Measurements from ENCODE around the gene OR14I1. TPM values are rescaled to one million over a fixed set of nuclear protein-coding genes. Genes with fewer than 3 reads are reported as not detected.
"Not testable (repeated sequence)": the region's sequence is repeated elsewhere in the genome, so short reads cannot be mapped to it uniquely, and the experiment has no call there.

The OR14I1 gene
- total RNA-seq, 4 donors from 2014 or later = not detected

DNA sequence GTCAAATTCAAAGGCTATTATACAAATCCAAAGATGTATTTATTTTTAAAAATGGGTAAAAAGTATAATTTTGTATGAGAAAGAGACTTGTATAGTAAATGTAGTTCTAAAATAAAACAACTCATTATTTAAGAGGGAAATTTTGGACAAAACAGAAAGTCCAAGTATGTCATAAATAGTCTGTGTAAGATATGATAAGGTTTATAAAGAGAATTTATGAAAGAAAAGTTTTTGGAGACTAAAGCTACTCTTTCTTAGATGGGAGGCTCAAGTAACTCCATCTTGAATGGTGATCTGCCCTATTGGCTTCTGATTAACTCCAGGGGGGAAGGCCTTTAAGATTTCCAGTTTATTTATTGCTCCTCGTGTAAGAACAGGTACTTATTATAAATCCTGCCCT is 32.6 kb downstream of the OR14I1 start:
- 62% methylated on average over 1 of the region's 1 CpG for WGBS
- Histone ChIP-seq H3K27me3 (peaks cover 0 to 10% (median 0%) of the 10 kb centered on the region in 4 donors), H3K4me1 (no peaks in the 10 kb centered on the region), H3K36me3 (no peaks in the 10 kb centered on the region), H3K4me3 (no peak overlapping the region), H3K27ac (replicated peaks in 1 of 4) (no peak overlapping the region), H3K9me3 (no peaks in the 10 kb centered on the region)
- no peak for DNase-seq (ENCODE audit: extremely low spot score)
- TF ChIP-seq EP300 (IDR thresholded peaks at IDR 0.05) (no peak), POLR2A (IDR thresholded peaks at IDR 0.05; ENCODE audit: low read depth) (no peak), POLR2AphosphoS5 (IDR thresholded peaks at IDR 0.05) (no peak)
- TF ChIP-seq, protein P1, sequence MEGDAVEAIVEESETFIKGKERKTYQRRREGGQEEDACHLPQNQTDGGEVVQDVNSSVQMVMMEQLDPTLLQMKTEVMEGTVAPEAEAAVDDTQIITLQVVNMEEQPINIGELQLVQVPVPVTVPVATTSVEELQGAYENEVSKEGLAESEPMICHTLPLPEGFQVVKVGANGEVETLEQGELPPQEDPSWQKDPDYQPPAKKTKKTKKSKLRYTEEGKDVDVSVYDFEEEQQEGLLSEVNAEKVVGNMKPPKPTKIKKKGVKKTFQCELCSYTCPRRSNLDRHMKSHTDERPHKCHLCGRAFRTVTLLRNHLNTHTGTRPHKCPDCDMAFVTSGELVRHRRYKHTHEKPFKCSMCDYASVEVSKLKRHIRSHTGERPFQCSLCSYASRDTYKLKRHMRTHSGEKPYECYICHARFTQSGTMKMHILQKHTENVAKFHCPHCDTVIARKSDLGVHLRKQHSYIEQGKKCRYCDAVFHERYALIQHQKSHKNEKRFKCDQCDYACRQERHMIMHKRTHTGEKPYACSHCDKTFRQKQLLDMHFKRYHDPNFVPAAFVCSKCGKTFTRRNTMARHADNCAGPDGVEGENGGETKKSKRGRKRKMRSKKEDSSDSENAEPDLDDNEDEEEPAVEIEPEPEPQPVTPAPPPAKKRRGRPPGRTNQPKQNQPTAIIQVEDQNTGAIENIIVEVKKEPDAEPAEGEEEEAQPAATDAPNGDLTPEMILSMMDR (IDR thresholded peaks at IDR 0.05) = no peak
- intact Hi-C loops (cut with DNase I) = no loop called here

GRCh38 chr1:248663453-248664328 is 38.9 kb downstream of the OR14I1 start:
- H3K4me3 ChIP-seq; DNase-seq (ENCODE audit: extremely low spot score); H3K4me1 ChIP-seq; H3K27ac ChIP-seq (replicated peaks in 1 of 4); H3K9me3 ChIP-seq; intact Hi-C loops (cut with DNase I); H3K36me3 ChIP-seq; H3K27me3 ChIP-seq: not testable (repeated sequence)
- 63% methylated on average over 5 of the region's 5 CpGs for WGBS

DNA sequence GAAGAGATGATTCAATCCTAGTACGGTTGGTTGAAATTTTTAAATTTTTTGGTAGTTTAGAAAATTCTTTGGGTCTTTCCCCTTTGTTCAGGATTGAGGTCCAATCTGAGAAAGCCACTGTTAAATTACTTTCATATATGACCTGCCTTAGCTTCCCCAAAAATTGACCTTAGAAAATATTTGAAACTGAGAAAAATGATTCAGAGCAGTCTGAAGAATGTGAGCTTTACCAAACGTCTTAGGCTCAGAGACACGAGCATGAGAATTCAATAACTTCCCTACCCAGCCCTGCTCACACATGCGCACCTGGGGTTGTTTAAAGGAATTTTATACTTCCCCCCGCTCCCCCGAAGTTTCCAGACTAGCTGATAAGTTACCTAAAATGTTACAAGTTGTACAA is 45.8 kb downstream of the OR14I1 start:
- H3K36me3 ChIP-seq; DNase-seq (ENCODE audit: extremely low spot score); H3K9me3 ChIP-seq; H3K27ac ChIP-seq (replicated peaks in 1 of 4); H3K4me1 ChIP-seq; intact Hi-C loops (cut with DNase I); H3K27me3 ChIP-seq; H3K4me3 ChIP-seq: not testable (repeated sequence)
- no CpG with 5 or more reads among the region's 6 CpGs for WGBS

DNA sequence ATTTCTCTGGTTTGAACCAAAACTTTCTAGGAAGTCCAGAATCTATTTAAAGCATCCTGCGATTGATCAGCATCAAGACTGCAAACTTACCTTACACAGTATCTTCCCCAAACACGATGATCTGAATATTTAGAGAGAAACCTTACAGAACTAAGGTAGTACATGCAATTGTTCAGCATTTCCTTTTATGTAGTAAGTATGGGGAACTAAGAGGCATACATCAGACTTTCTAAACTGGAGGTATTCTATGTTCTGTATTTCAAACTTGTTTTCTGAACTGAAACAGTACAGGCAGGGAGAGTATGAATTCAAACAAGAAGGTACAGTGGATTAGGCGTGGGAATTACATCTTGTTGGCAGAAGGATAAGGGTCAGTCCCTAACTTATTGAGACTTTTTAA is 47.2 kb downstream of the OR14I1 start, which contains the start of gene OR2T27:
Gene OR2T27 (minus strand): TSS at position 175 of the 400 bp plus-strand sequence. CDS start 4,644 bp downstream, outside the sequence.
- H3K36me3 ChIP-seq; DNase-seq (ENCODE audit: extremely low spot score); intact Hi-C loops (cut with DNase I); H3K4me1 ChIP-seq; H3K4me3 ChIP-seq; H3K27ac ChIP-seq (replicated peaks in 1 of 4); H3K27me3 ChIP-seq; H3K9me3 ChIP-seq: not testable (repeated sequence)
- WGBS = 80% methylated on average over 1 of the region's 3 CpGs

Small RNAs within 50 kb of the gene (small RNA-seq; reads per million reads assigned to genes)
- 0 reads per million in 3 donors for gene AHCYP8

Other genes starting within 250 kb of the OR14I1 start
- gene OR2T3, start 229.4 kb downstream of the OR14I1 start, total RNA-seq = not detected
- not detected for gene OR2T5, start 214.2 kb downstream of the OR14I1 start, total RNA-seq
- gene OR2G6, start 194.7 kb downstream of the OR14I1 start, total RNA-seq = not detected
- not detected for gene OR2T29, start 140.0 kb downstream of the OR14I1 start, total RNA-seq
- gene OR2T34, start 128.0 kb downstream of the OR14I1 start, total RNA-seq = not detected
- gene OR2T10, start 105.1 kb downstream of the OR14I1 start, total RNA-seq = not detected
- gene OR2T11, start 67.7 kb downstream of the OR14I1 start, total RNA-seq = not detected
- not detected for gene OR2T35, start 57.5 kb downstream of the OR14I1 start, total RNA-seq
- gene OR2T27, start 47.2 kb downstream of the OR14I1 start, total RNA-seq = not detected
- under 1 TPM in 1 of 4 donors, not detected in 3; 0.57 TPM for gene LYPD8, start 53.0 kb upstream of the OR14I1 start, total RNA-seq
- gene SH3BP5L, start 123.1 kb upstream of the OR14I1 start, total RNA-seq = 10 to 100 TPM; 19.9 to 36.2 (median 28.3) TPM
- gene ZNF672, start 135.5 kb upstream of the OR14I1 start, total RNA-seq = 10 to 100 TPM; 30.3 to 46.4 (median 39.3) TPM
- 10 to 100 TPM; 19.4 to 37.3 (median 30.5) TPM for gene ZNF692, start 156.3 kb upstream of the OR14I1 start, total RNA-seq
- gene PGBD2, start 203.5 kb upstream of the OR14I1 start, total RNA-seq = 1 to 10 TPM; 3.1 to 5.6 (median 4.1) TPM